ENCODE results near the gene NR3C2.

DNA sequence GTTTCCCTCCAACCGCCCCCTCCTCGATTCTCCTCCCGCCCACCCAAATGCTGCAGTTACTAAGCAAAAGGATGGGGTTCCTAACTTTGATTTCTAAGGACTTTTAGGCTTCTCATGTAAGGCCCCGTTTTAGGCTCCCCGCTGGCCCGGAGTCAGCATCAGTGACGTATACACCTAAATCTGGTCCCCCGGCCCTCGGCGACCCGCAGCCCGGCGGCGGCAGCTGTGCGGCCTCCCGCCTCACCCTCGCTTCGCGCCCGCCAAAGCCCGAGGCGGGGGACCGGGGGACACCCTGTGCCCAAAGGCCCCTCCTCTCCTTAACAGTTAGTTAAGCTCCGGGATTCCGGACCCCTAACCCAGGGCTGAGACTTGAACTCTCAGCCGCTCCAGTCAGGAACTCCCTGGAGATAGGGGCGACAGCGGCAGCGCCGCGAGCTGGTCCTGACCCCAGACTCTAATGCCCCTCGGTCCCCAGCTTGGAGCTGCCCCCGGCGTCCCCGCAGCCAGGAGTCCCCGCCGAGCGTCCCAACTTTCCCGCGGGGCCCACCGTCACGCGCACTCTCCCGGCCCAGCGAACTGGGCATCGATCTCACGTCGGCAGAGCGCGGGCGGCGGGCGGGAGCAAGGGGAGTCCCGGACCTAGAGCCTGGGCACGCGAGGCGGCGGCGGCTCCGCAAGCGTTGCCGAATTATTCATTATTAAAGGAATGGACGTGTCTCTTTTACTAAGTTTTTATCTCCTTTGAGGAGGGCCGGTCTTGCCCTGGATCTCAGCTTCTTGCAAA lies 1.5 kb upstream of the NR3C2 start:
- no peak for TF ChIP-seq POLR2A (IDR thresholded peaks at IDR 0.05)
- TF ChIP-seq, protein P1, sequence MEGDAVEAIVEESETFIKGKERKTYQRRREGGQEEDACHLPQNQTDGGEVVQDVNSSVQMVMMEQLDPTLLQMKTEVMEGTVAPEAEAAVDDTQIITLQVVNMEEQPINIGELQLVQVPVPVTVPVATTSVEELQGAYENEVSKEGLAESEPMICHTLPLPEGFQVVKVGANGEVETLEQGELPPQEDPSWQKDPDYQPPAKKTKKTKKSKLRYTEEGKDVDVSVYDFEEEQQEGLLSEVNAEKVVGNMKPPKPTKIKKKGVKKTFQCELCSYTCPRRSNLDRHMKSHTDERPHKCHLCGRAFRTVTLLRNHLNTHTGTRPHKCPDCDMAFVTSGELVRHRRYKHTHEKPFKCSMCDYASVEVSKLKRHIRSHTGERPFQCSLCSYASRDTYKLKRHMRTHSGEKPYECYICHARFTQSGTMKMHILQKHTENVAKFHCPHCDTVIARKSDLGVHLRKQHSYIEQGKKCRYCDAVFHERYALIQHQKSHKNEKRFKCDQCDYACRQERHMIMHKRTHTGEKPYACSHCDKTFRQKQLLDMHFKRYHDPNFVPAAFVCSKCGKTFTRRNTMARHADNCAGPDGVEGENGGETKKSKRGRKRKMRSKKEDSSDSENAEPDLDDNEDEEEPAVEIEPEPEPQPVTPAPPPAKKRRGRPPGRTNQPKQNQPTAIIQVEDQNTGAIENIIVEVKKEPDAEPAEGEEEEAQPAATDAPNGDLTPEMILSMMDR (IDR thresholded peaks at IDR 0.05) = no peak

All from adrenal gland (tissue), 5 donors.